DMS79 treated with DMSO at 0.1 percent for 48 hours (cell line): Measurements from ENCODE around the gene SPDYE6.
"Not testable (repeated sequence)": the region's sequence is repeated elsewhere in the genome, so short reads cannot be mapped to it uniquely, and the experiment has no call there.

Experiments used
- DNase-seq: peaks from one replicate; lab custom pipeline; 2025; lab: John Stamatoyannopoulos, UW

SPDYE6 gene

GRCh38 chr7:102363549-102364393, 7.5 kb upstream of the SPDYE6 start:
- DNase-seq: peak; percentile 90

GRCh38 chr7:102346983-102347382, 9.3 kb downstream of the SPDYE6 start:
- not testable (repeated sequence) for DNase-seq

- DNase-seq: not testable (repeated sequence)
These were observed 15.5 kb downstream of the SPDYE6 start for GRCh38 chr7:102340599-102341368.

- not testable (repeated sequence) for DNase-seq
These were observed 18.8 kb downstream of the SPDYE6 start for GRCh38 chr7:102337420-102337819.

GRCh38 chr7:102337002-102337401, 19.2 kb downstream of the SPDYE6 start:
- not testable (repeated sequence) for DNase-seq

- not testable (repeated sequence) for DNase-seq
These were observed 20.7 kb downstream of the SPDYE6 start for GRCh38 chr7:102335574-102335973.

- DNase-seq: not testable (repeated sequence)
These were observed 25.4 kb downstream of the SPDYE6 start for GRCh38 chr7:102330666-102331460.

GRCh38 chr7:102329366-102329765, 26.9 kb downstream of the SPDYE6 start:
- not testable (repeated sequence) for DNase-seq

GRCh38 chr7:102328863-102329262, 27.4 kb downstream of the SPDYE6 start:
- not testable (repeated sequence) for DNase-seq

- not testable (repeated sequence) for DNase-seq
These were observed 29.1 kb downstream of the SPDYE6 start for GRCh38 chr7:102327183-102327582.

GRCh38 chr7:102326157-102326889, 29.9 kb downstream of the SPDYE6 start:
- DNase-seq: no peak

- not testable (repeated sequence) for DNase-seq
These were observed 31.1 kb downstream of the SPDYE6 start for GRCh38 chr7:102325106-102325505.

GRCh38 chr7:102323914-102324195, 32.4 kb downstream of the SPDYE6 start:
- DNase-seq: no peak

- DNase-seq: no peak
These were observed 34.0 kb downstream of the SPDYE6 start for GRCh38 chr7:102322202-102322715.

- no peak for DNase-seq
These were observed 34.7 kb downstream of the SPDYE6 start for GRCh38 chr7:102321351-102322201.

- no peak for DNase-seq
These were observed 35.5 kb downstream of the SPDYE6 start for GRCh38 chr7:102320601-102321350.

- DNase-seq: no peak
These were observed 36.1 kb downstream of the SPDYE6 start for GRCh38 chr7:102320181-102320580.

GRCh38 chr7:102319671-102320070, 36.6 kb downstream of the SPDYE6 start:
- no peak for DNase-seq

GRCh38 chr7:102318482-102318971, 37.7 kb downstream of the SPDYE6 start:
- DNase-seq: no peak
